ENCODE results near the gene FOXO1. TPM values are rescaled to one million over a fixed set of nuclear protein-coding genes. Genes with fewer than 3 reads are reported as not detected.

Gene FOXO1
- total RNA-seq, 1 donor from 2014 or later: 23.5 TPM

DNA sequence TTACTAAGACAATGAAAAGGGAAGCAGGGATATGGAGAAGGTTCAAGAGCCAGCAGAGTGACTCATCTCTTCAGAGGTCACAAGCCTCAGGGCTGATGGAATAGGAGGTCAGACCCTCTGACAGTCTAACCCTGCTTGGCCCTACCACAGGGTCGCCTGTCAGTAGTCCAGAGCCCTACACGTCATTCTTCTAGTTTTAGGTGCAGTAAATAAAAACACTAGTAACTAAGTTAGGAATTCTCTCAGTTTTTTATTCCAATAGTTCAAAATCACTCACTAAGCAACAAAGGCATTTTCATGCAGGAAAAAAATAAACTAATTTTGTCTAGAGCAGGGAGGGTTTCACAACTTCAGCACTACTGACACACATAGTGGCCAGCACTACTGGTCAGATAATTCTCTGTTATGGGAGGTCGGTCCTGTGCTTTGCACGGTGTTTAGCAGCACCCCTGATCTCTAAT, 27.2 kb downstream of the FOXO1 start:
- peak; percentile 54 for DNase-seq (ENCODE audit: low read depth, low spot score)

DNA sequence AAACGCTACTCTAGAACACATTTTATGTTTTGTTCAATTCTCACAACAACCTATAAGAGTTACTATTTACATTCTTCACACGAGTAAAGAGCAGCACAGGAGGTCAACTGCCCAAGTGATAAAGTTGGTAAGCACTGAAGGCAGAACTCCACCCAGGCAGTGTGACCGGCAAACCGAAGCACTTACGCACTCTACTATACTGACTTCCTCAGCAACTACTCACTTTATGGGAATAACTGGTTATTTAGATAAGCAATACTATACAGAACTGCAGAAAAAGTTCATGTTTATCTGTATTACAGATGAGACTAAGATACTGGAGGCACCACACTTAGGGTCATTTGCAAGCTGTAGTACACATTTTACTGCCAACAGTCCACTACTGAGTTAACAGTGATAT, 28.8 kb downstream of the FOXO1 start:
- no peak for DNase-seq (ENCODE audit: low read depth, low spot score)

- DNase-seq (ENCODE audit: low read depth, low spot score): no peak
These were observed 31.0 kb downstream of the FOXO1 start for GRCh38 chr13:40635315-40635995.

GRCh38 chr13:40632915-40633314, 33.5 kb downstream of the FOXO1 start:
- no peak for DNase-seq (ENCODE audit: low read depth, low spot score)

GRCh38 chr13:40631605-40632004, 34.8 kb downstream of the FOXO1 start:
- DNase-seq (ENCODE audit: low read depth, low spot score): no peak

- DNase-seq (ENCODE audit: low read depth, low spot score): no peak
These were observed 36.6 kb downstream of the FOXO1 start for GRCh38 chr13:40629678-40630384.

DNA sequence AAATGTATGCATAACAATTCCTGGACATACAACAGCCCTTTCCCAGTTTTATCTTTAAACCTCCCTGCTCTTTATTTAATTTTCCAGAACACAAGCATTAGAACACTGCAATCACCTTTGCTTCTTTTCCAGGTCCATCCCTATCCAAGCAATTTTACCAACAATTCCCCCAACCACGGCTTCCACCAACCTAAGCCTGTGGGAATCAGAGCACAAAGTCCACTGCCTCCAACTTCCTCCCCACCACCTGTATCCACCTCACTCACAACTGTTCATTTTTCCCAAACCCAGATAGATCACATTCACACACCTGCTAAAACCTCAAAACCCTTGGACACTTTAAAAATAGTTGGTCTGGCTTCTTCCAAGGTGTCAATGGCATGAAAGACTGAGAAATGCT, 39.5 kb downstream of the FOXO1 start:
- no peak for DNase-seq (ENCODE audit: low read depth, low spot score)

DNA sequence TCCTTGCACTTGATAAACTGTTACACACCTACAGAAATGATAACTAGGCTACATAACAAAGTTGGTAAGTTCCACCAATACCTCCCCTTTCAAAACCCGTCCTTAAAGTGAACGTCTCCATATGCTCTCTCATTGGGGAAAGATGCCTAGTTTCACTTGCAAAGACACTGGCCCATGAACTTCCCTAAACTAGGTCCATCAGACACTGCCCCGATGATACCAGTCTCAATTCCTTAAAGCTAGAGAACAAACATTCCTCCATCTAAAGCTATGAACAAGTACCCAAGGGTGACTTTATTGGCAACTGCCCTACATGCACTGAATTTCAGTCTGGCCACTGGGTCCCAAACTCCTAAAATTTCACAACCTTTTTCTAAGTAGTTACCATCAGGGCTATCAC, 39.9 kb downstream of the FOXO1 start:
- no peak for DNase-seq (ENCODE audit: low read depth, low spot score)

DNA sequence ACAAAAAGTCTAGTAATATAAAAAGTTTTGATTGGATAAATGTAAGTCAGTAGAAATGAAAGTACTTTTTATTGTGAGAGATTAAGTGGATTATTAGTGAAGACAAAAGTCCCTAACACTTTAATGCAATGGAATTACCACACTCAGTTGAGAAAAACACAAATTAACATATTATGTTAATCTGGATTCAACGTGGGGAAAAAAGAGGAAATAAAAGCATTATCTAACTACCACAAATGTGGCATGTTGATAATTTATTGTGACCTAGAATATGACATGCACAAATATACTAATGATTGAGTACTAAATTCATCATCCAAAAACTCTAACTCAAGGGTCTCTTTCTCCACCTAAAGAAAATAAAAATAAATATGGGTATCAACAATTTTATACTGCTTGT, 41.5 kb downstream of the FOXO1 start:
- no peak for DNase-seq (ENCODE audit: low read depth, low spot score)

DNA sequence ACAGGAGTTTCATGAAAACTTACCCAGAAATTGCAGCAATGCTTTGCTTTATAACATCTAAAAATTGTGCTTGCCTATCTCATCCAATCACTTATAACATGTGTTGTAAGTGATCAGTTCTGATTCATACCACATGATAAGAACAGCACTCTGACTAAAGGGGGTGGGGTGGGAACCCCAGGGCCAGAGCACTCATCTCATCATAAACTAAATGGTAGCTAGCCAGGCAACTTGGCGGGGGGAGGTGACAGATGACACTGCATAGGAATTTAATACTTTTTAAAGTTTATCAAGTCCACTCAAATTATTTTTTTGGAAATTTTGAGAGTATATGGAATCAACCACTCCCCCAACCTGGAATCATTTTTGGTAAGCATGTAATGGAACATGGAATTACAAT, 42.1 kb downstream of the FOXO1 start:
- DNase-seq (ENCODE audit: low read depth, low spot score): no peak

DNA sequence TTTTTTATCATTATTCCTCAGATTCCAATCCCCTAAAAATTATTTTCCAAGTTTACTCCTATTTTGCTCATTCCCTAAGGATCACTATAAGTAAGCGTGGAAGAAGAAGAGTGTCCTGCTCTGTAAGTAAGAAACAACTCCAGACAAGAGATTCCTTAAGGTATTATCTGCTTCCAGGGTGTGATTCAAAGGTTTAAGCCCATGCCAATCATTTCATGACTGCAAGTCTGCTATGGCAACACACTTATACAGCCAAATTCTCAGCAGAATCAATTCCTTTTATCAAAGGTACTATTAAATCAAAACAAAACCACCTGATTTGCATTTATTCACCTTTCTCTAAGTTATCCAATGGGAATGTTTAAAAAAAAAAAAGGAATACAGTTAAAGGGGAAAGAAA, 43.7 kb downstream of the FOXO1 start:
- DNase-seq (ENCODE audit: low read depth, low spot score): no peak

DNA sequence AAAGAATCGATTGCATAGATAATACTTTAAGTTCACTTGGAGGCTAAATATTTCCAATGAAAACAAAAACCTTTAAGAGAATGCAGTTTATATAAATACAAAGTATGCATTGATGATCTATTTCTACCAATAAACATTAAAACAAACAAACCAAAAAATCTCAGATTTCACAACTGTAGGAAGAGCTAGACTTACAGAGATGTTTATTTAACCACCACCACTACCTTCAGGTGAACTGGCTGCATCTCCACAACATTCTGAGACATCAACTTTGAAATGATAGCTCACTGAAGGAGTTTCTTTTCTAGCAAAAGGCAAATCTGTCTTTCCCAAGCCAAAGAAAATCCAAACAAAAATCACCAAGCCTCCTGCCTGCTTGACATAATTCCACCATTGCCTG, 44.2 kb downstream of the FOXO1 start:
- DNase-seq (ENCODE audit: low read depth, low spot score): no peak

- no peak for DNase-seq (ENCODE audit: low read depth, low spot score)
These were observed 47.0 kb downstream of the FOXO1 start for GRCh38 chr13:40619479-40619814.

GRCh38 chr13:40618581-40619478, 47.6 kb downstream of the FOXO1 start:
- no peak for DNase-seq (ENCODE audit: low read depth, low spot score)

DNA sequence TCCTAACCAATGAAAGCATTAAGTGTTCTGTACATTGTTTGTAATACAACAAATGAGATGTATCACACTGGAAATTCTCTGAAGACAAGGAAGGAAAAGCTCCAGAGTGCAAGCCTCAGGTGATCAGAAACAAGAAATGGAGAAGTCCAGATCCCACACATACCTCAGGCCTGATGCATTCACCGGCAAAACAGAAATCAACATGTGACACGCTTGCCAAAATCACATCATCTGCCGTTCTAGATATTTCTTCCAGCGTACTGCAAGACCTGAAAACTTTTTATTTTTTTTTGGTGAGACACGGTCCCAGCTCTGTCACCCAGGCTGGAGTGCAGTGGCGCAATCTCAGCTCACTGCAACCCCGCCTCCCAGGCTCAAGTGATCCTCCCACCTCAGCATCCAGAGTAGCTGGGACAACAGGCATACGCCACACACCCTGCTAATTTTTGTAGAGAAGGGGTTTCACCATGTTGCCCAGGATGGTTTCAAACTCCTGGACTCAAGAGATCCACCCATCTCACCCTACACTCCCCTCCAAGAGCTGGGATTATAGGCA, 48.6 kb downstream of the FOXO1 start:
- no peak for DNase-seq (ENCODE audit: low read depth, low spot score)

- DNase-seq (ENCODE audit: low read depth, low spot score): no peak
These were observed 50.8 kb downstream of the FOXO1 start for GRCh38 chr13:40615619-40616018.

- no peak for DNase-seq (ENCODE audit: low read depth, low spot score)
These were observed 52.5 kb downstream of the FOXO1 start for GRCh38 chr13:40613914-40614313.

GRCh38 chr13:40613192-40613818, 53.1 kb downstream of the FOXO1 start:
- DNase-seq (ENCODE audit: low read depth, low spot score): no peak

DNA sequence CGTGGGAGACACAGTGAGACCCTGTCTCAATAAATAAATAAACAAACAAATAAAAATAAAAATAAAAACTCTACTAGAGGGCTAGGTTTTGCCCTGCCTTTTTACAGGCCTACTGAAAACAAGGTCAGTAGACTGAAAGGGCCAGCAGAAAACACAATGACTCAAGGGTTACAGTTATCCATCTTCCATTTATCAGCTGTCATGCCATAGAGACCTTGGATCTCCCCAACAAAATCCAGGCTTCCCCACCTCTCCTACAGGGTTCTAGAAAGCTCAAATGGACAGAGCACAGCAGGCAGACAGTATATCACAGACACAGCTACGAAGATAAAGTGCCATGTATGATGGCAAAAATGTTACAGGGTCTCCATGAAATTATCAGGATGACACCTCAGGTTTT, 54.4 kb downstream of the FOXO1 start:
- no peak for DNase-seq (ENCODE audit: low read depth, low spot score)

DNA sequence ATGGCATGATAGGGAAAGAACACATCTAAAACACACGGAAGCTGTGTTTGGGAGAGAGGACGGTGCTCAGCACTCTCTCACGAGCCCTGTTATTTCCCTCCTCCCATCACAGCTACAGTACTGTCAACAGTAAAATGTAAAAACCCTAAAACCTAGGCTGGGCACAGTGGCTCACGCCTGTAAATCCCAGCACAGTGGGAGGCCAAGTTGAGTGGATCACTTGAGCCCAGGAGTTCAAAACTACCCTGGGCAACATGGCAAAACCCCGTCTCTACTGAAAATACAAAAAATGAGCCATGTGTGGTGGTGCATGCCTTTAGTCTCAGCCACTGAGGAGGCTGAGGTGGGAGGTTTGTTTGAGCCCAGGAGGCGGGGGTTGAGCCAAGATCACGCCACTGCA, 54.8 kb downstream of the FOXO1 start:
- DNase-seq (ENCODE audit: low read depth, low spot score): no peak

- peak; percentile 20 for DNase-seq (ENCODE audit: low read depth, low spot score)
These were observed 55.4 kb downstream of the FOXO1 start for GRCh38 chr13:40611004-40611403.

All from pulmonary artery endothelial cell (primary cell).